ENCODE measurements around the gene GPATCH4. TPM values are rescaled to one million over a fixed set of nuclear protein-coding genes. Genes with fewer than 3 reads are reported as not detected.

Gene GPATCH4
- total RNA-seq, 1 donor from 2014 or later = 26.2 TPM

DNA sequence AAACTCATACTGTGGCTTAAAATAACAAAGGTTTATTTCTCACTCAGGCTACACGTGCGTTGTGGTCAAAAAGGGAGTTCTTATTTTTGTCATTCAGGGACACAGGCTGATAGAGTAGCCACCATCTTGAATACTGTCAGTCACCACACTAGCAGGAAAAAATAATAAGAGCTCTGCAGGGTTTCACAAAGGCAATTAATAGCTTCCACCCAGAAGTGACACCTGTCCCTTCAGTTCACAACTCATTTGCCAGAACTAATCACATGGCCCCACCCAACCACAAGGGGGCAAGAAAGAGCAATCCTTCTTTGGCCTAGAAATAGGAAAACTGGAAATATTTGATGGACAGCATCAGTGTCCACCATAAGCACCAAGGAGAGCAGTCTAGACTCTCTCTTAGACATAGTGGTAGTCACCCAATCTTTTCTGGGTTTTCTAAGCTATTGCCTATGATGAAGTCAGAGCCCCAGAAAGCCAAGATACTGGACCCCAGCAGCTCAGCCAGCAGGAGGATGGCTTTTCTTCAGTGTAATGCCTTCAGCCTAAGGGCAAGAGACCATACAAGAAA, 26.1 kb upstream of the GPATCH4 start:
- peaks cover 3% of the 10 kb centered on the region for H3K4me1 Mint-ChIP-seq (ENCODE audit: low read depth)
- no peak for DNase-seq (ENCODE audit: low spot score, unreplicated experiment)
- no peaks in the 10 kb centered on the region for H3K36me3 Mint-ChIP-seq (ENCODE audit: insufficient read depth)
- H3K9me3 Mint-ChIP-seq (ENCODE audit: low read depth) = no peaks in the 10 kb centered on the region
- no peak overlapping the region for H3K27ac Mint-ChIP-seq
- peaks cover 64% of the 10 kb centered on the region for H3K27me3 Mint-ChIP-seq
- H3K4me3 Mint-ChIP-seq (ENCODE audit: low read depth) = no peak overlapping the region
- TF ChIP-seq CTCF (IDR thresholded peaks at IDR 0.05; ENCODE audit: unreplicated experiment) = peak; percentile 68

DNA sequence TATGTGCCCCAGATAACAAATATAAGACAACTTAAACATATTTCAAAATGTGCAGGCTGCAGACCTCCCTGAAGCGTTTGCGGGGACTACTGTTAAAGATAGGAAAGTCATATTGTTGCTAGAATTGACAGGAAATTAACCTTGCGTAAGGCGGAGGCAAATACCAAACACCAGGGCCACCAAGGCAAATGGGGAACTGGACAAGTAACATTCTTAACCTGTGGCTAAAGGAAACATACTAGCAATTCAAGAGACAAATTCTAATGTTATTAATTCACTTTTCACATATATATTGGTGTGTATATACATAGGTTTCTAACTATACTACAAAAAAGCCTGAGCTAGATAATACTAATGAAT, 24.8 kb upstream of the GPATCH4 start:
- Mint-ChIP-seq H3K36me3 (ENCODE audit: insufficient read depth) (no peaks in the 10 kb centered on the region), H3K9me3 (ENCODE audit: low read depth) (no peaks in the 10 kb centered on the region), H3K4me3 (ENCODE audit: low read depth) (no peak overlapping the region), H3K27me3 (peaks cover 65% of the 10 kb centered on the region), H3K27ac (no peak overlapping the region), H3K4me1 (ENCODE audit: low read depth) (peaks cover 3% of the 10 kb centered on the region)
- no peak for TF ChIP-seq CTCF (IDR thresholded peaks at IDR 0.05; ENCODE audit: unreplicated experiment)
- DNase-seq (ENCODE audit: low spot score, unreplicated experiment) = no peak

- H3K4me1 Mint-ChIP-seq (ENCODE audit: low read depth) = peaks cover 3% of the 10 kb centered on the region
- H3K9me3 Mint-ChIP-seq (ENCODE audit: low read depth) = no peaks in the 10 kb centered on the region
- DNase-seq (ENCODE audit: low spot score, unreplicated experiment) = peak; percentile 41
- H3K27me3 Mint-ChIP-seq = peaks cover 65% of the 10 kb centered on the region
- H3K27ac Mint-ChIP-seq = no peak overlapping the region
- H3K4me3 Mint-ChIP-seq (ENCODE audit: low read depth) = peak overlapping the region; percentile 53
- H3K36me3 Mint-ChIP-seq (ENCODE audit: insufficient read depth) = no peaks in the 10 kb centered on the region
- TF ChIP-seq CTCF (IDR thresholded peaks at IDR 0.05; ENCODE audit: unreplicated experiment) = peak; percentile 70
Measured at GRCh38 chr1:156625436-156626078, 24.3 kb upstream of the GPATCH4 start.

- TF ChIP-seq CTCF (IDR thresholded peaks at IDR 0.05; ENCODE audit: unreplicated experiment) = no peak
- H3K27me3 Mint-ChIP-seq = peaks cover 71% of the 10 kb centered on the region
- no peak overlapping the region for H3K27ac Mint-ChIP-seq
- no peaks in the 10 kb centered on the region for H3K9me3 Mint-ChIP-seq (ENCODE audit: low read depth)
- H3K4me3 Mint-ChIP-seq (ENCODE audit: low read depth) = no peak overlapping the region
- H3K4me1 Mint-ChIP-seq (ENCODE audit: low read depth) = peaks cover 3% of the 10 kb centered on the region
- no peaks in the 10 kb centered on the region for H3K36me3 Mint-ChIP-seq (ENCODE audit: insufficient read depth)
- DNase-seq (ENCODE audit: low spot score, unreplicated experiment) = no peak
Measured at GRCh38 chr1:156624814-156625435, 23.6 kb upstream of the GPATCH4 start.

- Mint-ChIP-seq H3K36me3 (ENCODE audit: insufficient read depth) (no peaks in the 10 kb centered on the region), H3K27me3 (peaks cover 75% of the 10 kb centered on the region), H3K4me1 (ENCODE audit: low read depth) (peaks cover 3% of the 10 kb centered on the region), H3K9me3 (ENCODE audit: low read depth) (no peaks in the 10 kb centered on the region), H3K4me3 (ENCODE audit: low read depth) (peak overlapping the region; percentile 35), H3K27ac (no peak overlapping the region)
- TF ChIP-seq CTCF (IDR thresholded peaks at IDR 0.05; ENCODE audit: unreplicated experiment) = peak; percentile 48
- peak; percentile 54 for DNase-seq (ENCODE audit: low spot score, unreplicated experiment)
Measured at GRCh38 chr1:156623946-156624813, 22.9 kb upstream of the GPATCH4 start.
